C4-2B (cell line): ENCODE data around the gene DHDDS.

Experiments
- H3K27ac ChIP-seq: fragments of 450-650 bp; 2 replicates; pipeline ENCODE4 v1.5.1; 2017
- ZFX ChIP-seq: fragments of 450-650 bp; IDR thresholded peaks from 2 replicates; pipeline ENCODE4 v1.6.1; 2017
- TF ChIP-seq, protein P1 (sequence below): fragments of 450-650 bp; conservative IDR thresholded peaks from 2 replicates; pipeline ENCODE4 v1.5.1; 2017; ENCODE audit warnings: mild to moderate bottlenecking

DHDDS gene

DNA sequence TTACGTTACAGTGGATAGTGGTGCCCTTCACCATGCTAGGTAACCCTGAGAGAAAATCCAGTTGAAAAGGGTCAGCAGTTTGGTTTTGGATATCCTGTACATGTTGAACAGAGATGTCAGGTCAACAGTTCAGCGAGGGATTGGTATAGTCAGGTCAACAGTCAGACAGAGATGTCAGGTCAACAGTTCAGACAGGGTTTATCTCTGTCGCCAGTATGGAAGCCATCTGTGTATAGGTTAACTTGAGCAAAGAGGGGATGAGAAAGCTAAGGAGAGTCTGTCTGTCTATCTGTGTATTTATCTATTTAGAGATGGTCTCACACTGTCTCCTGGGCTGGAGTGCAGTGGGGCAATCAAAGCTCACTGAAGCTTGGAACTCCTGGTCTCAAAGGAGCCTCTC, 17.7 kb downstream of the DHDDS start:
- no peak overlapping the region for H3K27ac ChIP-seq
- TF ChIP-seq, protein P1, sequence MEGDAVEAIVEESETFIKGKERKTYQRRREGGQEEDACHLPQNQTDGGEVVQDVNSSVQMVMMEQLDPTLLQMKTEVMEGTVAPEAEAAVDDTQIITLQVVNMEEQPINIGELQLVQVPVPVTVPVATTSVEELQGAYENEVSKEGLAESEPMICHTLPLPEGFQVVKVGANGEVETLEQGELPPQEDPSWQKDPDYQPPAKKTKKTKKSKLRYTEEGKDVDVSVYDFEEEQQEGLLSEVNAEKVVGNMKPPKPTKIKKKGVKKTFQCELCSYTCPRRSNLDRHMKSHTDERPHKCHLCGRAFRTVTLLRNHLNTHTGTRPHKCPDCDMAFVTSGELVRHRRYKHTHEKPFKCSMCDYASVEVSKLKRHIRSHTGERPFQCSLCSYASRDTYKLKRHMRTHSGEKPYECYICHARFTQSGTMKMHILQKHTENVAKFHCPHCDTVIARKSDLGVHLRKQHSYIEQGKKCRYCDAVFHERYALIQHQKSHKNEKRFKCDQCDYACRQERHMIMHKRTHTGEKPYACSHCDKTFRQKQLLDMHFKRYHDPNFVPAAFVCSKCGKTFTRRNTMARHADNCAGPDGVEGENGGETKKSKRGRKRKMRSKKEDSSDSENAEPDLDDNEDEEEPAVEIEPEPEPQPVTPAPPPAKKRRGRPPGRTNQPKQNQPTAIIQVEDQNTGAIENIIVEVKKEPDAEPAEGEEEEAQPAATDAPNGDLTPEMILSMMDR, result no peak
- TF ChIP-seq ZFX, result no peak

DNA sequence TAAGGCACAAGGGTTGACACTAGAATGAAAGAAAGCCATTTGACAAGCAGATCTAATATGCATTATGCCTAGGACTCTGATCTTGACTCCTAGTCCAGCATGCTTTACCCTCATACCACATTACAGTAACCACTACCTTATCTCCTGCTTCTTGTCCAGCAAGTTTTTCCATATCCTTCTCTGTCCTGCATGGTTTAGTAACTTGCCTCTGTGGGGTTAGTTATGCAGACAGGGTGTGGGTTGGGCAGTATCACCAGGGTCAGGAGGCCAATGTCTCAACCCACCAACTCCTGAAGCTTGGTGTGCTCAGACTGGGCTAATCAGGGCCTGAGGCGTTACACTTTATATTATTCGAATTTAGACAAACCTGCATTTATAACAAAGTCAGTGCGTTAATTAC, 18.8 kb downstream of the DHDDS start:
- TF ChIP-seq, protein P1, result no peak
- no peak for TF ChIP-seq ZFX
- H3K27ac ChIP-seq, result no peak overlapping the region

DNA sequence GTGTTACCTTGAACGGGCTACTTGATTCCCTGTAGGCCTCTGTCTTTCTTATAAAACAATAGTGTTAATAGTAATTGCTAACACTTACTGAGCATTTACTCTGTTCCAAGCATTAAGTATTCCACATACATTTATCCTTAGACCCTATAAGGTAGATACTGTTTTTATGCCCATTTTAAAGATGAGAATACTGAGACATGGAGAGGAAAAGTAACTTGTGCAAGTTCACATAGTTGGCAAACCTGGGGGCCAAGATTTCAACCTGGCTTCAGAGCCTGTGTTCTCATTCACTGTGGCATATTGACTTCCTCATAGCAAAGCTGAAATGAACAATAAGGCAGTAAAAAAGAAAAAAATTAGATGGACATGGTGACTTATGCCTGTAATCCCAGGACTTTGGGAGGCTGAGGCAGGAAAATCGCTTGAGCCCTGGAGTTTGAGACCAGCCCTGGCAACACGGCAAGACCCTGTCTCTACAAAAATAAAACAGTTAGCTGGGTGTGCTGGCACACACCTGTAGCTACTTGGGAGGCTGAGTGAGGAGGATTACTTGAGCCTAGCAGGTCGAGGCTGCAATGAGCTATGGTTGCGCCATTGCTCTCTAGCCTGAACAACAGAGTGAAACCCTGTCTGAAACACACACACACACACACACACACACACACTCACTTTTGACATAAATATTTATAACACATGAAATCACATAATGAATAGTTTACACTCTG, 20.5 kb downstream of the DHDDS start:
- TF ChIP-seq ZFX, result no peak
- TF ChIP-seq, protein P1, result no peak
- H3K27ac ChIP-seq, result no peak overlapping the region

DNA sequence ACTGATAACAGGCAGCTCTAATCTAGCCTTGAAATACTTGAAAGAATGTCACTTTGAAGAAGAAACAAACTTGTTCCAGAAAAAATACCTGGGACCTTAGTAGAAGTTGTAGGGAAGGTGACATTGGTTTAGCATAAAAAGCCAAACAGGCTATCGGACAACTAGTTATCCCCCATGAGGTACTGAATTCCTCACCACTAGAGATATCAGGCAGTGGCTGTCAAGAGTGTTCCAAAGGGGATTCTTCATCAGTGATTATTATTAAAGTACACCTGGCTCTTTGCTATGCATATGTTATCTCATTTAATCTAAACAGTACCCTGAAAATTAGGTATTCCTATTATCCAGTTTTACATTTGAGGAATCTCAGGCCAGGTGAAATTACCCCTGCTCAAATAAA, 27.0 kb downstream of the DHDDS start:
- TF ChIP-seq ZFX, result no peak
- TF ChIP-seq, protein P1, result no peak
- H3K27ac ChIP-seq, result no peak overlapping the region

DNA sequence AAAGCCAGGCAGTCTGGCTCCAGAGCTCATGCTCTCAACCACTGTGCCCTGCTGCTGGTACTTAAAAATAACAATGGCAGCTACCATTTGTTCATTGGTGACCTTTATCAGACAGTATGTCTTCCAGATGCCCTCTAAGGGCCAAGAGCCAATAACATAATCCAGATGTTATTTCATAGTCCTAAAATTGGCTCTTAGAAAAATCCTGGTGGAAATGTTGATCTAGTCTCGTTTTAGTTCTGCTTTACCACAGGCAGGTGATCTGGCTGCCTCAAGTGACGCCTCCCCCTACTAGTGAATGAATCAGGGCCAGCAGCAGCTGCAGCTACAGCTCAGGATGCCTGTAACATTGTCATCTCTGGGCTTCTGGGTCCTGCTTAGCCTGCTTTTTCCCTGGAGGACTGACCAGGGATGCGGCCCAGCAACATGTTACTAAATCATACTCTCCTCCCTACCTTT, 27.5 kb downstream of the DHDDS start:
- H3K27ac ChIP-seq, result no peak overlapping the region
- TF ChIP-seq ZFX, result no peak

DNA sequence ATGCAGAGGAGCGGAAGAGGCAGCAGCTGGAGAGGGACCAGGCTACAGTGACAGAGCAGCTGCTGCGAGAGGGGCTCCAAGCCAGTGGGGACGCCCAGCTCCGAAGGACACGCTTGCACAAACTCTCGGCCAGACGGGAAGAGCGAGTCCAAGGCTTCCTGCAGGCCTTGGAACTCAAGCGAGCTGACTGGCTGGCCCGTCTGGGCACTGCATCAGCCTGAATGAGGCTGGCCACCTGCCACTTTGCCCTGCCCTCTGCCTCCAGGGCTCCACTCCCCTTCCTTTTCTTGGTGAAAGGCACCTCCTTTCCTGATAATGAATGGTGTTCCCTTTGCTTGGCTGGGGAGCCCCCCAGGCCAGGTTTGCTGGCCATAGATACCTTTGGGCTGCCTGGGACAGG, 36.8 kb downstream of the DHDDS start:
- peak overlapping the region; percentile 48 for H3K27ac ChIP-seq
- no peak for TF ChIP-seq ZFX
- TF ChIP-seq, protein P1, result no peak

DNA sequence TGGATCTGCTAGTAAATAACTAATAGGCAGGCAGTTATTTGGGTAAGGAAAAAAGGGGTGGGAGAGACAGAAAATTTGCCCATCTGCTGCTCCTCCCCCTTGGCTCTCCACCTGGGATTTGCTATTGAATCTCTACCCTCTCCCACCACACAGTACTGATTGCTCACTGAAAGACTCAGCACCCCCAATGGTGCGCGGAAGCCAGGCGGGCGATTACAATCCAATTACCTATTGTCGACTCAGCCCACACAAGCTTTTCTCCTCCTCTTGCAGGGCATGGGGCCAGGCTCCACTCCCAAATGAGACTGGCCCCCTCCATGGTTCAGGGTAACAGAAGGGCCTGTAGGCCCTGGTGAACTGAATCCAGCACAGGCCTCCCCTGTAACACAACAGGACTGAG, 37.4 kb downstream of the DHDDS start:
- peak overlapping the region; percentile 48 for H3K27ac ChIP-seq
- TF ChIP-seq ZFX, result no peak
- TF ChIP-seq, protein P1, result no peak
